ENCODE measurements around the gene AIPL1.

DNA sequence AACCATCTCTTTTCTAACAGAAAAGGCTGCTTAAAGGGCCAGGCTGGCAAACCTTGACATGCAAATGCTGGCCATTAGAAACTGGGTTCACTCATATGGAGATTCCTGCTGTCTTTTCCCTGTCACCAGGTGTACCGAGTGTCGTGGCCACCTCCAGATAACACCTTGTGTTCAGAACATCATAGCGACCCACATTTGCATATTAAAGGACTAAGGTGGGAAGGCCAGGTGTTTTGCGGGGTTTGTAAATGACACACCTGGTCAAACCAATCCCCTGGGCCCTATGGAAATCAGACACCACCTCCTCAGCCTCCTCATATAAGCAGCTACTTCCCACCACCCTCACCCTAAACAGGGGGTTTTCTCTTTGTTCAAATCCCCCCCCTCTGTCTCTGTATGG is 2.5 kb upstream of the AIPL1 start:
- TF ChIP-seq CTCF (IDR thresholded peaks at IDR 0.05) (no peak), EP300 (IDR thresholded peaks at IDR 0.05) (no peak), POLR2AphosphoS5 (IDR thresholded peaks at IDR 0.05) (no peak), POLR2A (IDR thresholded peaks at IDR 0.05) (no peak)

Measured in upper lobe of left lung (tissue), 4 donors.